GM19035 (cell line): Measurements from ENCODE around the gene IFITM10.
"Not testable (repeated sequence)": the region's sequence is repeated elsewhere in the genome, so short reads cannot be mapped to it uniquely, and the experiment has no call there.

Source experiments
- ATAC-seq: cut with Tn5 transposase; IDR thresholded peaks from one replicate; pipeline ENCODE4 v1.9.1; 2021; ENCODE audit not compliant: unreplicated experiment

IFITM10 gene

GRCh38 chr11:1693327-1694063 lies 56.9 kb downstream of the IFITM10 start:
- ATAC-seq = no peak

GRCh38 chr11:1692708-1693326 lies 57.6 kb downstream of the IFITM10 start:
- ATAC-seq = no peak

- no peak for ATAC-seq
These were observed 58.3 kb downstream of the IFITM10 start for GRCh38 chr11:1691878-1692707.

- no peak for ATAC-seq
These were observed 59.1 kb downstream of the IFITM10 start for GRCh38 chr11:1691026-1691877.

GRCh38 chr11:1690167-1691025 lies 60.0 kb downstream of the IFITM10 start:
- no peak for ATAC-seq

- not testable (repeated sequence) for ATAC-seq
These were observed 60.9 kb downstream of the IFITM10 start for GRCh38 chr11:1689250-1690166.

- ATAC-seq = not testable (repeated sequence)
These were observed 62.0 kb downstream of the IFITM10 start for GRCh38 chr11:1688336-1688947.

GRCh38 chr11:1686220-1686619 lies 64.2 kb downstream of the IFITM10 start:
- not testable (repeated sequence) for ATAC-seq

- ATAC-seq = not testable (repeated sequence)
These were observed 65.2 kb downstream of the IFITM10 start for GRCh38 chr11:1684886-1685874.

- not testable (repeated sequence) for ATAC-seq
These were observed 66.4 kb downstream of the IFITM10 start for GRCh38 chr11:1683904-1684572.

GRCh38 chr11:1683216-1683615 lies 67.2 kb downstream of the IFITM10 start:
- not testable (repeated sequence) for ATAC-seq
